ENCODE measurements around the gene ADPRS. TPM values are rescaled to one million over a fixed set of nuclear protein-coding genes. Genes with fewer than 3 reads are reported as not detected.

Gene ADPRS
- polyA plus RNA-seq, 3 donors: 13.3 to 22.6 (median 19.8) TPM

GRCh38 chr1:36086529-36087232 lies 2.0 kb upstream of the ADPRS start:
- 86 to 89% (median 86%) methylated on average over 12 of the region's 12 CpGs for WGBS, 3 donors
- no peak overlapping the region for H3K27ac ChIP-seq (ENCODE audit: low read depth, low read length)

- WGBS, 3 donors: 86 to 90% (median 86%) methylated on average over 31 of the region's 31 CpGs
Observed at GRCh38 chr1:36087233-36088123, 1.2 kb upstream of the ADPRS start.

GRCh38 chr1:36088265-36088576 lies 471 bp upstream of the ADPRS start:
- no peak overlapping the region for H3K27ac ChIP-seq (ENCODE audit: low read depth, low read length)
- 19 to 29% (median 26%) methylated on average over 8 of the region's 8 CpGs for WGBS, 3 donors

More at GRCh38 chr1:36087233-36088123, 1.2 kb upstream of the ADPRS start:
- no peak overlapping the region for H3K27ac ChIP-seq (ENCODE audit: low read depth, low read length)

- WGBS, 3 donors: 4% methylated on average over 32 of the region's 32 CpGs
- no peak overlapping the region for H3K27ac ChIP-seq (ENCODE audit: low read depth, low read length)
Observed at GRCh38 chr1:36089393-36090121, 865 bp downstream of the ADPRS start.

- 89 to 91% (median 91%) methylated on average over 4 of the region's 4 CpGs for WGBS, 3 donors
Observed at GRCh38 chr1:36091141-36091540, 2.4 kb downstream of the ADPRS start.

GRCh38 chr1:36091698-36092097 lies 3.0 kb downstream of the ADPRS start:
- WGBS, 3 donors: 93 to 96% (median 95%) methylated on average over 13 of the region's 13 CpGs

More at GRCh38 chr1:36091141-36091540, 2.4 kb downstream of the ADPRS start:
- H3K27ac ChIP-seq (ENCODE audit: low read depth, low read length): no peak overlapping the region

GRCh38 chr1:36092166-36092797 lies 3.6 kb downstream of the ADPRS start:
- WGBS, 3 donors: 90 to 94% (median 94%) methylated on average over 17 of the region's 17 CpGs
- no peak overlapping the region for H3K27ac ChIP-seq (ENCODE audit: low read depth, low read length)

More at GRCh38 chr1:36091698-36092097, 3.0 kb downstream of the ADPRS start:
- no peak overlapping the region for H3K27ac ChIP-seq (ENCODE audit: low read depth, low read length)

- H3K27ac ChIP-seq (ENCODE audit: low read depth, low read length): no peak overlapping the region
- whole genome bisulfite sequencing, 3 donors: 92 to 93% (median 93%) methylated on average over 9 of the region's 9 CpGs
Observed at GRCh38 chr1:36092798-36093185, 4.1 kb downstream of the ADPRS start.

GRCh38 chr1:36093226-36093625 lies 4.5 kb downstream of the ADPRS start:
- WGBS, 3 donors: 70 to 86% (median 79%) methylated on average over 7 of the region's 7 CpGs
- no peak overlapping the region for H3K27ac ChIP-seq (ENCODE audit: low read depth, low read length)

- 73 to 78% (median 78%) methylated on average over 3 of the region's 3 CpGs for WGBS, 3 donors
- H3K27ac ChIP-seq (ENCODE audit: low read depth, low read length): no peak overlapping the region
Observed at GRCh38 chr1:36093929-36094328, 5.2 kb downstream of the ADPRS start.

- WGBS, 3 donors: 80 to 89% (median 82%) methylated on average over 8 of the region's 8 CpGs
- H3K27ac ChIP-seq (ENCODE audit: low read depth, low read length): no peak overlapping the region
Observed at GRCh38 chr1:36094621-36095061, 5.9 kb downstream of the ADPRS start.

GRCh38 chr1:36095760-36096405 lies 7.2 kb downstream of the ADPRS start:
- WGBS, 3 donors: 64 to 76% (median 66%) methylated on average over 15 of the region's 15 CpGs
- no peak overlapping the region for H3K27ac ChIP-seq (ENCODE audit: low read depth, low read length)

- 72 to 74% (median 73%) methylated on average over 16 of the region's 16 CpGs for WGBS, 3 donors
Observed at GRCh38 chr1:36096500-36097432, 8.1 kb downstream of the ADPRS start.

GRCh38 chr1:36097693-36098585 lies 9.2 kb downstream of the ADPRS start:
- 89 to 93% (median 92%) methylated on average over 29 to 33 of the region's 33 CpGs for WGBS, 3 donors

More at GRCh38 chr1:36096500-36097432, 8.1 kb downstream of the ADPRS start:
- no peak overlapping the region for H3K27ac ChIP-seq (ENCODE audit: low read depth, low read length)

GRCh38 chr1:36098650-36099365 lies 10.1 kb downstream of the ADPRS start:
- 79 to 89% (median 87%) methylated on average over 12 to 13 of the region's 13 CpGs for WGBS, 3 donors
- H3K27ac ChIP-seq (ENCODE audit: low read depth, low read length): no peak overlapping the region

More at GRCh38 chr1:36097693-36098585, 9.2 kb downstream of the ADPRS start:
- H3K27ac ChIP-seq (ENCODE audit: low read depth, low read length): no peak overlapping the region
